Transverse colon (tissue), 4 donors: ENCODE results near the gene PRSS50. TPM values are rescaled to one million over a fixed set of nuclear protein-coding genes. Genes with fewer than 3 reads are reported as not detected.

Experiments
- DNase-seq: peaks from one replicate; pipeline ENCODE4 v3.0.0-alpha.2; 2019
- H3K27ac ChIP-seq, 4 donors: fragments of 200-600 bp; sonication (generic); 2 replicates each; pipeline ENCODE4 v1.5.1; 2016 to 2018; ENCODE audit warnings: inconsistent platforms in 4 of 4
- H3K27me3 ChIP-seq: fragments of 200-600 bp; sonication (generic); 2 replicates; pipeline ENCODE4 v1.5.1; 2017; ENCODE audit warnings: inconsistent platforms
- H3K36me3 ChIP-seq, 4 donors: fragments of 200-600 bp; sonication (generic); 2 replicates each; pipeline ENCODE4 v1.5.1; 2017 to 2019; ENCODE audit warnings: inconsistent platforms in 4 of 4
- H3K4me1 ChIP-seq, 4 donors: fragments of 200-600 bp; sonication (generic); 2 replicates each; pipeline ENCODE4 v1.5.1; 2017 to 2020; ENCODE audit warnings: inconsistent platforms in 4 of 4
- H3K4me3 ChIP-seq, 4 donors: fragments of 200-600 bp; sonication (generic); 1 replicate in 1 of 4; 2 replicates in 3 of 4; pipeline versions ENCODE4 v1.5.1 to v1.6.1; 2017 to 2019; ENCODE audit warnings: inconsistent platforms in 4 of 4
- H3K9me3 ChIP-seq, 2 donors: fragments of 200-600 bp; sonication (generic); 2 replicates each; pipeline ENCODE4 v1.5.1; 2017 to 2019; ENCODE audit warnings: inconsistent platforms in 2 of 2
- EP300 ChIP-seq: sonication (generic); formaldehyde crosslinking; IDR thresholded peaks from one replicate; pipeline ENCODE4 v1.6.1; 2017; ENCODE audit warnings: antibody characterized with exemption, low read depth
- POLR2A ChIP-seq: fragments of 450-650 bp; IDR thresholded peaks from one replicate; pipeline ENCODE4 v1.6.1; 2016; ENCODE audit warnings: antibody characterized with exemption, mild to moderate bottlenecking, moderate library complexity
- POLR2AphosphoS5 ChIP-seq, 3 donors: sonication (generic); formaldehyde crosslinking; IDR thresholded peaks; one replicate each; pipeline ENCODE4 v1.6.1; 2016; ENCODE audit warnings: antibody characterized with exemption in 3 of 3
- WGBS, 2 donors: methylation state at CpG; one replicate each; pipeline ENCODE4 v1.1.5; 2018; ENCODE audit warnings: low coverage in 1 of 2; 5-methylcytosine and 5-hydroxymethylcytosine counted together
- in situ Hi-C, 4 donors: fragments of 200-750 bp; cut with MboI; loops; one replicate each; pipeline versions ENCODE4 v1.15.0 to v1.15.1; 2017; ENCODE audit warnings: low sequenced_read_pairs in 3 of 4, low pct_ligation_motif_present in 1 of 4, low pct_unique_long_range_greater_than_20kb in 1 of 4
- intact Hi-C: fragments of 100-400 bp; cut with DNase I; formaldehyde crosslinking; loops from one replicate; pipeline ENCODE4 v1.15.1; 2023; ENCODE audit warnings: low total_unique reads
- total RNA-seq, 4 donors: library from RNA; depleted of rRNA; stranded (reverse); fragments of >200 nt; gene quantifications; one replicate each; pipeline ENCODE4 v1.1.0, GENCODE V29; 2016
- TF ChIP-seq, protein P1 (sequence below), 5 experiments: fragments of 200-600 bp in 3 of 5; fragments of 450-650 bp in 2 of 5; sonication (generic) in 3 of 5; IDR thresholded peaks; 1 replicate in 2 of 5; 2 replicates in 3 of 5; pipeline ENCODE4 v1.5.1; 2016 to 2017; ENCODE audit warnings: antibody characterized with exemption in 5 of 5, inconsistent platforms in 3 of 5, mild to moderate bottlenecking in 2 of 5, moderate library complexity in 1 of 5

Gene PRSS50
- total RNA-seq, 4 donors from 2014 or later: 0.14 TPM; not detected in 3

DNA sequence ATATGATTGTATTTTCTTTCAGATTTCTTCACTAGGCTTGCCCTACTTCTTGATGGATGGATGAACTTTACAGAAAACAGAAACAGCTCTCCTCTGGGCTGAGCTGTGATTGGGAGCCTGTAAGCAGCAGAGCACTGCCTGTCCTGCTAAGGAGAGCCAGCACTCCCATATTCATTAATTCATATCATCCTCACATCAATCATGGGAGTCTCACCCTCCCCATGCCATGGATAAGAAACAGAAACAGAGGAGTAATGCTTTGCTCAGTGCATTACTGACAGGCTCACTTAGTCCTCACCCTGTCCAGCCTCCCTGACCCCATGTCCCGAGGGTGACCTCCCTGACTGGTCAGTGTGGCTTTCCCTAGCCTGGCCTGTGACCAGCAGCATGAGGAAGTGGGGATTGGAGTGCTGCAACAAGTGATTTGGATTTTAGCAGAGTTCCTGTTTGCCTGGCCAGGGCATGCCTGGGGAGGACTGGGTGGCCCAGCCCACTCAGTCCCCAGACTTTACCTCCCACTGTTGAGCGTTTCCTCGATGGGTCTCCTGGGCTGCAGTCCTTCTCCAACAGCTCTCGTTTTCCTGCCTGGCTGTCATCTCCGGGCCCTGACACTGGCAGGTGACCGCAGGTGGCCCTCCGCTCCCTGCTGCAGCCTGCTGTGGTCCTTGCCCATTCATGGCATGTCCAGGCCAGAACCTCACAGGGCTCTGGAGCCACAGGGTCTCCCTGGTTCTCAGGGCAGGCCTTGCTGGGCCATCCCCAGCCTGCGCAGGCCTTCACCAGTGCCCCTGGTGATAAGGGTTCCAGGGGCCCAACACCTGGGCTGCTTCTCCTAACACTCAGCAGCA is 17.8 kb downstream of the PRSS50 start:
- no peaks in the 10 kb centered on the region for H3K36me3 ChIP-seq
- H3K4me3 ChIP-seq: no peak overlapping the region
- TF ChIP-seq, protein P1, sequence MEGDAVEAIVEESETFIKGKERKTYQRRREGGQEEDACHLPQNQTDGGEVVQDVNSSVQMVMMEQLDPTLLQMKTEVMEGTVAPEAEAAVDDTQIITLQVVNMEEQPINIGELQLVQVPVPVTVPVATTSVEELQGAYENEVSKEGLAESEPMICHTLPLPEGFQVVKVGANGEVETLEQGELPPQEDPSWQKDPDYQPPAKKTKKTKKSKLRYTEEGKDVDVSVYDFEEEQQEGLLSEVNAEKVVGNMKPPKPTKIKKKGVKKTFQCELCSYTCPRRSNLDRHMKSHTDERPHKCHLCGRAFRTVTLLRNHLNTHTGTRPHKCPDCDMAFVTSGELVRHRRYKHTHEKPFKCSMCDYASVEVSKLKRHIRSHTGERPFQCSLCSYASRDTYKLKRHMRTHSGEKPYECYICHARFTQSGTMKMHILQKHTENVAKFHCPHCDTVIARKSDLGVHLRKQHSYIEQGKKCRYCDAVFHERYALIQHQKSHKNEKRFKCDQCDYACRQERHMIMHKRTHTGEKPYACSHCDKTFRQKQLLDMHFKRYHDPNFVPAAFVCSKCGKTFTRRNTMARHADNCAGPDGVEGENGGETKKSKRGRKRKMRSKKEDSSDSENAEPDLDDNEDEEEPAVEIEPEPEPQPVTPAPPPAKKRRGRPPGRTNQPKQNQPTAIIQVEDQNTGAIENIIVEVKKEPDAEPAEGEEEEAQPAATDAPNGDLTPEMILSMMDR (IDR thresholded peaks at IDR 0.05): no peak
- no peak for TF ChIP-seq POLR2AphosphoS5 (IDR thresholded peaks at IDR 0.05)
- no peak for TF ChIP-seq POLR2A
- no peak for TF ChIP-seq EP300
- intact Hi-C loops: loop anchor here (5.0 to 10.0 kb wide), 2 partner anchors 165 to 622 kb away; partner anchors contain the start of gene MYL3
- H3K27ac ChIP-seq: no peak overlapping the region
- 83% methylated on average over 8 of the region's 8 CpGs; no CpG with 5 or more reads in 1 of the 2 donors for WGBS, 2 donors
- H3K9me3 ChIP-seq: no peaks in the 10 kb centered on the region
- in situ Hi-C loops: loop anchor here (25.0 kb wide), 4 partner anchors 162 to 662 kb away; partner anchors contain the start of gene MYL3 (in 1 of the 4)
- DNase-seq: peak; percentile 37
- H3K4me1 ChIP-seq: peaks cover 0 to 37% (median 16%) of the 10 kb centered on the region in 4 donors
- peaks cover 31% of the 10 kb centered on the region for H3K27me3 ChIP-seq

DNA sequence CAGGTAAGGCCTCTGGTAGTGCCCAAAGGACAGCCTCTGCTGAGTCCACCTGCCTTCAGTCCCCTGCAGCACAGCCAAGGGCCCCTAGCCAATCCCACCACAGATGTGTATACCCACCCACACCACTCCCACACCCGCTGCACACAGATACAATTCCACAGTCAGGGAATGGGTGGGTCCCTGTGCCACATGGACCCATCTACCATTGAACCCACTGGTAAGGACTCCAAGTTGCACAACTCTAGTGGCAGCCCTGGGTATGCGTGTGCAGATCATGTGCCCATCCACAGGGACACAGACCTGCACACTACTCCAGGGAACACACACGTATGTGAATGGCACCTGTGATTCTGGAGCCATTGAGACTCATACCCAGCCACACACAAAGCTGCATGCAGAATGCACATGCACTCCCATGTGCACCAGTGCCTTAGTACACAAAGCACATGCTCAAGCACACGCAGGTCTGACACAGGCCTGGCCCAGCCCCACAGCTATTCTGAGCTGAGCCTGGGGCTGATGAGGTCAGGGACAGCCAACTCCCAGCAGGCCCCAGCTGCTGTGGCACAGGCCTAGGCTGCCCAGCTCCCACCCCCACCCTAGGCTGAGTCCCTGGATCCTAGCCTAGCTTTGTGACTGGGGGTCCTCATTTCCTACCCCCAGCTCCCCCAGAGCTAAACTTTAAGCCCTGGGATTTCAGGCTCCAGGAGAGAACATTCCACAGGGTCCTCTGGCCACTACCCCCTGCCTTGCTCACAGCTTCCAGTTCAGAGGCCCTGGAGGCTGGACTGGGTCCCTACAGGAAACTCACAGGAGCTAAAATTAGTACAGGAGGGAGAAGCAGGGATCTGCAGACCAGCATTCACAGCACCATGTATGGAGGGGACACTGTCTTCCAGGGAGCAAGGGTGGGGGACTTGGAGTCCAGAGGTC is 21.4 kb downstream of the PRSS50 start:
- in situ Hi-C loops: no loop called here
- Histone ChIP-seq H3K4me1 (peaks cover 7 to 61% (median 37%) of the 10 kb centered on the region in 4 donors), H3K4me3 (no peak overlapping the region), H3K36me3 (no peaks in the 10 kb centered on the region), H3K9me3 (no peaks in the 10 kb centered on the region), H3K27me3 (peaks cover 13% of the 10 kb centered on the region), H3K27ac (peak overlapping the region in 3 of 4 donors; percentile 30 to 83 (median 53))
- intact Hi-C loops: no loop called here
- TF ChIP-seq EP300: no peak
- no peak for TF ChIP-seq POLR2AphosphoS5 (IDR thresholded peaks at IDR 0.05)
- TF ChIP-seq, protein P1 (IDR thresholded peaks at IDR 0.05): no peak
- TF ChIP-seq POLR2A: no peak
- no peak for DNase-seq
- WGBS, 2 donors: 84% methylated on average over 4 of the region's 4 CpGs; no CpG with 5 or more reads in 1 of the 2 donors

GRCh38 chr3:46695177-46695961 is 22.3 kb downstream of the PRSS50 start:
- no peaks in the 10 kb centered on the region for H3K36me3 ChIP-seq
- 74% methylated on average over 11 of the region's 11 CpGs; no CpG with 5 or more reads in 1 of the 2 donors for WGBS, 2 donors
- no peak overlapping the region for H3K4me3 ChIP-seq
- H3K9me3 ChIP-seq: no peaks in the 10 kb centered on the region
- DNase-seq: peak; percentile 35
- TF ChIP-seq POLR2A: no peak
- TF ChIP-seq, protein P1 (IDR thresholded peaks at IDR 0.05): peak; percentile 13 to 48 (median 23)
- no peak for TF ChIP-seq POLR2AphosphoS5 (IDR thresholded peaks at IDR 0.05)
- TF ChIP-seq EP300: no peak
- H3K27ac ChIP-seq: peak overlapping the region; percentile 14 to 83 (median 35)
- intact Hi-C loops: no loop called here
- peaks cover 4% of the 10 kb centered on the region for H3K27me3 ChIP-seq
- peaks cover 11 to 63% (median 38%) of the 10 kb centered on the region in 4 donors for H3K4me1 ChIP-seq
- in situ Hi-C loops: no loop called here
